Panc1 (cell line): Measurements from ENCODE around the gene CAPN7. TPM values are rescaled to one million over a fixed set of nuclear protein-coding genes. Genes with fewer than 3 reads are reported as not detected.

Experiments
- ATAC-seq: fragments of 200-7000 bp; cut with Tn5 transposase; 2 replicates; pipeline ENCODE4 v1.9.1; 2020; ENCODE audit warnings: mild to moderate bottlenecking, moderate library complexity
- BruUV-seq: library from RNA; stranded (reverse); fragments of 400-500 nt; replicated peaks from 2 replicates; lab custom pipeline; 2021; lab: Mats Ljungman, UMichigan
- CTCF ChIA-PET: fragments of 300-600 bp; sonication (Branson Sonifier 250); formaldehyde crosslinking; loops from one replicate; lab custom pipeline; 2022; ENCODE audit warnings: antibody characterized with exemption; lab: Charles Lee
- POLR2A ChIA-PET: fragments of 300-600 bp; sonication (Branson Sonifier 250); formaldehyde crosslinking; loops from one replicate; lab custom pipeline; 2022; ENCODE audit warnings: antibody characterized with exemption; lab: Charles Lee
- DNase-seq: peaks from one replicate; pipeline ENCODE4 v3.0.0-alpha.2; 2010; ENCODE audit warnings: low read depth, low spot score
- H3K27ac ChIP-seq: 2 replicates; pipeline ENCODE4 v1.5.1; 2011; ENCODE audit warnings: mild to moderate bottlenecking, low read length, inconsistent platforms
- H3K27me3 ChIP-seq: fragments of 200-500 bp; sonication (Bioruptor generic); 2 replicates; pipeline ENCODE4 v1.6.0; 2014; ENCODE audit warnings: low read length, inconsistent platforms; ENCODE audit not compliant: control insufficient read depth, insufficient read depth
- H3K36me3 ChIP-seq: fragments of 200-500 bp; sonication (Bioruptor generic); 2 replicates; pipeline ENCODE4 v1.5.1; 2014; ENCODE audit warnings: inconsistent platforms, mild to moderate bottlenecking, low read length, moderate library complexity; ENCODE audit not compliant: control insufficient read depth, insufficient read depth
- H3K4me1 ChIP-seq: 2 replicates; pipeline ENCODE4 v1.5.1; 2011; ENCODE audit warnings: inconsistent platforms, mild to moderate bottlenecking, low read length, moderate library complexity; ENCODE audit not compliant: control insufficient read depth, insufficient read depth
- H3K4me3 ChIP-seq, 2 experiments: 2 replicates each; pipeline ENCODE4 v1.5.1; 2011 to 2012; ENCODE audit warnings: low read depth in 2 of 2, low read length in 2 of 2, mild to moderate bottlenecking in 2 of 2, inconsistent platforms in 1 of 2, moderate library complexity in 1 of 2
- H3K9me3 ChIP-seq: fragments of 200-500 bp; sonication (Bioruptor generic); 2 replicates; pipeline ENCODE4 v1.5.1; 2014; ENCODE audit warnings: low read depth, mild to moderate bottlenecking, inconsistent platforms, low read length, moderate library complexity; ENCODE audit not compliant: control insufficient read depth, insufficient read depth
- CTCF ChIP-seq: fragments of 450-650 bp; IDR thresholded peaks from 2 replicates; pipeline ENCODE4 v1.5.1; 2017; ENCODE audit warnings: mild to moderate bottlenecking
- POLR2AphosphoS5 ChIP-seq: IDR thresholded peaks from 2 replicates; pipeline ENCODE4 v1.6.1; 2012; ENCODE audit warnings: mild to moderate bottlenecking, low read depth, low read length, moderate library complexity
- REST ChIP-seq, 2 experiments: IDR thresholded peaks; 2 replicates each; pipeline ENCODE4 v1.6.1; 2011 to 2012; ENCODE audit warnings: low read depth in 2 of 2, control low read depth in 1 of 2, low read length in 1 of 2, mild to moderate bottlenecking in 1 of 2, moderate library complexity in 1 of 2; ENCODE audit not compliant: insufficient read depth in 1 of 2
- SIN3A ChIP-seq: IDR thresholded peaks from 2 replicates; pipeline ENCODE4 v1.6.1; 2012; ENCODE audit warnings: low read depth, mild to moderate bottlenecking, low read length, moderate library complexity, borderline replicate concordance; ENCODE audit not compliant: insufficient read depth
- TCF7L2 ChIP-seq: IDR thresholded peaks from 2 replicates; pipeline ENCODE4 v1.6.1; 2011; ENCODE audit warnings: mild to moderate bottlenecking, low read depth, low read length, inconsistent platforms
- in situ Hi-C: cut with HindIII; loops from 2 replicates; pipeline ENCODE4 v1.10.0; 2016; ENCODE audit warnings: low sequenced_read_pairs, low pct_unique_long_range_greater_than_20kb
- intact Hi-C: fragments of 100-400 bp; cut with micrococcal nuclease; formaldehyde crosslinking; loops from one replicate; pipeline ENCODE4 v1.10.0; 2022; ENCODE audit not compliant: unreplicated experiment
- total RNA-seq: library from RNA; stranded (reverse); gene quantifications from one replicate; pipeline ENCODE4 v1.2.1, GENCODE V29; 2021; ENCODE audit not compliant: unreplicated experiment

CAPN7 gene
- total RNA-seq, 1 experiment from 2014 or later = 26.5 TPM

- no peak overlapping the region for H3K4me3 ChIP-seq
- no peak overlapping the region for H3K27ac ChIP-seq
- H3K27me3 ChIP-seq = no peaks in the 10 kb centered on the region
- in situ Hi-C loops (no loop called here), intact Hi-C loops (no loop called here)
- H3K36me3 ChIP-seq = no peaks in the 10 kb centered on the region
- POLR2A ChIA-PET = no interaction called here
- ATAC-seq (no peak), DNase-seq (no peak)
- no TSS peak for BruUV-seq
- no peaks in the 10 kb centered on the region for H3K4me1 ChIP-seq
- TF ChIP-seq SIN3A = no peak
- no peak for TF ChIP-seq CTCF
- TF ChIP-seq TCF7L2 = no peak
- TF ChIP-seq REST (IDR thresholded peaks at IDR 0.05; ENCODE audit: insufficient read depth in 1 of 2, low read depth in 2 of 2, low read length in 1 of 2) = no peak
- no peak for TF ChIP-seq POLR2AphosphoS5
- no peaks in the 10 kb centered on the region for H3K9me3 ChIP-seq
- CTCF ChIA-PET = no interaction called here
Observed at GRCh38 chr3:15283702-15284101, 77.7 kb downstream of the CAPN7 start.

GRCh38 chr3:15284121-15284889, 78.3 kb downstream of the CAPN7 start:
- no TSS peak for BruUV-seq
- Histone ChIP-seq H3K27ac (no peak overlapping the region), H3K4me3 (no peak overlapping the region), H3K4me1 (no peaks in the 10 kb centered on the region), H3K27me3 (no peaks in the 10 kb centered on the region), H3K9me3 (no peaks in the 10 kb centered on the region), H3K36me3 (no peaks in the 10 kb centered on the region)
- TF ChIP-seq REST (IDR thresholded peaks at IDR 0.05; ENCODE audit: insufficient read depth in 1 of 2, low read depth in 2 of 2, low read length in 1 of 2) = no peak
- no peak for TF ChIP-seq CTCF
- TF ChIP-seq POLR2AphosphoS5 = no peak
- TF ChIP-seq TCF7L2 = no peak
- no peak for TF ChIP-seq SIN3A
- CTCF ChIA-PET = no interaction called here
- DNase-seq = no peak
- in situ Hi-C loops (no loop called here), intact Hi-C loops (no loop called here)
- POLR2A ChIA-PET = no interaction called here
- no peak for ATAC-seq
